GM19099 (cell line): Measurements from ENCODE around the gene DMRT1.

ENCODE experiments used
- POLR2A ChIP-seq: IDR thresholded peaks from 3 replicates; pipeline ENCODE4 v1.6.1; 2011; ENCODE audit warnings: low read depth; ENCODE audit not compliant: insufficient read length; ENCODE audit errors: extremely low read depth

Gene DMRT1

DNA sequence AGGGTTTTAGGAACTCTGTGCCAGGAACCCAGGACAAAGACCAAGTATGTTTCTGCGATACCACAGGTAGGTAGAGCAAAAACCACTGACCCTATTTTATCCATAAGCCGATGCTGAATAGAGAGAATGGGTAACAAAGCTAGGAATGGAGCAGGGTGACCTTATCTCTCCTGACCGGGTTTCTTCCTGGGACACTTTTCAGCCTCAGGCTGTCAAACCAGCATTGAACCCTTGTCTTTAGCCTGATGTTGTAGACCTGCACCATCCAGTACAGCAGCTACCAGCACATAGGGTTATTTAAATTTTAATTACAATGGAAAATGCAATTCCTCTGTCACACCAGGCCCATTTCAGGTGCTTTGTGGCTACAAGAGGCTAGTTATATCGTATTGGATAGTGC, 91.9 kb downstream of the DMRT1 start:
- TF ChIP-seq POLR2A, result no peak

DNA sequence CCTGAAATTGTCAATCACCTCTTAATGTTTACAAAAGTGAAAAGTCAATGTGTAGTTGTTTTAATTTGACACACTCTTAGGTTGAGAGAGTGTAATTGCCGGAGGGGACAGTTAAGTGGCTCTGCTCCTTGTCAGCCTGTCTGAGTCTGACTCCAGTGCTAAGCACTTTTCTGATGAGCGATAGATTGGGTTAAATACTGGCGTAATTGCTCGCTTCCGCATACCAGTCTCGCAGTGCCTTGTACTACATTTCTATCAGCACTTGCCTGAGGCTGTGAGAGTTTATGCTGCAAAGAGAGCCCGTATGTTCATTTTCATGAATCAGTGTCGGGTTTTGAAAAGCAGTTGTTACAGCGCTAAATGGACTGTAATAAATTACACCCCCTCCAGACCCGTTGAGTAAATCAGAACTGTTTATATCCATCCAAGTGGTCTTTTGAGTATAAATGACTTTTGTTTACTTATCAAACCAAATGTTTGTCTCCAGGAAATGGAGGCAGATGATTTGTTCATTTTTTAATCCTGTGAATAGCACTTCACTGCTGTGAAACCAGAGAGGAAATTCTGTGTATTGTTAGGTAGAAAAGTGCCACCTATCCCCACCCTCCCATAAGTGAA, 94.0 kb downstream of the DMRT1 start:
- TF ChIP-seq POLR2A, result no peak

DNA sequence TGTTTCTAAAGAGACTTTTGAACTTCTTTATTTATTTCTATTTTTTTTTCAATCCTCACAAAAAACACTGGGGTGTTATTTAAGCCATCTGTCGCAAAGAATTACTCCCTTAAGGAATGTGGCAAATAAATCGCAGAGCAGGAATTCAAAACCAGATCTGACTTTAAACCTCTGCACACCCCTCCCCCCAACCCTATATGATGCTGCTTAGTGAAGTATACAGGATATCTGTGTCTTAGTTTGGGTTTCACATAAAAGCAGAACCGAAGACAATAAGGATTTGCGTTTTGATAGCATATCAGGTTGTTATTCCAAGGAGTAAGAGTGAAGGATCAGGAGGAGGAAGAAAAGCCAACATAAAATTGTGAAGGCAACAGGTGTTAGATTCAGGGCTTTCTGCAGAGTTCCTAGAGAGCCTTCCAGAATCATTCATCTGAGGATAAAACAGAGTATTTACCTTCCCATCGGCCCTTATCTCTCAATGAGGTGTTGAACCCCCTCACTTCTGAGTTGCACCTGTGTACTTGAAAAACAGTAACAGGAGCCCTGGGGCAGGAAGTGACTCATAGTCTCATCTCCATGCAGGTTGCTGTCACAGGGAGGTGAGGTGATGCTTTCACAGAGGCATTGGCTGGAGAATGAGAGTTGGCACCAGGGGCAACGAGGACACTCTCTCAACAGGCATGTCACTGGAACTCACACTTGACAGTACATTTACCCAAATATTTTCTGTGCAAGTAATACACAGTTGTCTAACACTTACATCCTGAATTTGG, 101.5 kb downstream of the DMRT1 start:
- no peak for TF ChIP-seq POLR2A

DNA sequence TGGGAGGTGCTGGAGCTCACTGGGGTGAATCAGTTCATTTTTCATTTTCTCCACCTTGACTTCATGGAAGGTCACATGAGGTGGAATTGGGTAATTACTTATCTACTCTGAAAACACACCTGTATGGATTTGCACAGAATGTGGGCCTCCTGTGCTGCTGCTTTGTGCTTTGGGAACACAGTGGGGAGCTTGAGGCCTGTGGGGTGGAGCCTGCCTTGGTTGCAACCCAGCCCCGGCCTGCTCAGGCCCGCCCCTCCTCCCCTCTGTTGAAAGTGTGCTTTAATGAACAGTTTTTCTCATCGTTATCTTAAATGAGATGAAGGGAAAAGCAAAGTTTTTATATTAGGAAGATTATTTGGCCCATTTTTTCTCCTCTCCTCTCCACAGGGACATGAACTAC, 106.5 kb downstream of the DMRT1 start:
- no peak for TF ChIP-seq POLR2A

DNA sequence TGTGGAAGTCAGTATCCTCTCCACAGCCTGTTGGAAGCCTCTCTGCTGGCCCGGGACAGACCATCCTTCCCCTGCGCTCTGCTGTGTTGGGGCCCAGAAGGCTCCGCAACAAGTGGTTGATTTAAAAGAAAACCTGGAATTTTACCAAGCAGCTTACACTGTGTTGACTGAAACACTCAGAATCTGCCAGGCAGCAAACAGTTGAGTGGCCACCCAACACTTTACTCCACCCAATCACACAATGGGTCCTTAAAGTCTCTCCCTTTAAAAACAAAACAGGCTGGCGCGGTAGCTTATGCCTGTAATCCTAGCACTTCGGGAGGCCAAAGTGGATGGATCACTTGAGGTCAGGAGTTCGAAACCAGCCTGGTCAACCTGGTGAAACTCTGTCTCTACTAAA, 107.0 kb downstream of the DMRT1 start:
- no peak for TF ChIP-seq POLR2A

DNA sequence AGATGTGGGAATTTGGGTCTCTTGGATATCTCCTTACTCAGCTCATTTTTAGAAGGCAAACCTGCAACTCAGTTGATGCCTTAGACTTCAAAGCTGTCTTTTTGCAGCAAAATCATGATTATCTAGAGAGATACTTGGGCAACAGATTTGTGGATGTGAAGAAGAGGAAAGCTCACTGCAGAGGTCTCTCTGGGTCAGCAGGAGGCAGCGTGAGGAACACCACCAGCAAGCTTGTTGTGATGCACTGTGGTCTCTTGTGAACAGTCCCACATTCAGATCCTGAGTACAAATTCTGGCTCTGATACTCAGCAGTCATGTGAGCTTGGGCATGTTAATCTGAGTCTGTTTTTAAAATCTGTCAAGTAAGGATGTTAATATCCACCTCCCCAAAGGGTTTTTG, 108.6 kb downstream of the DMRT1 start:
- no peak for TF ChIP-seq POLR2A

DNA sequence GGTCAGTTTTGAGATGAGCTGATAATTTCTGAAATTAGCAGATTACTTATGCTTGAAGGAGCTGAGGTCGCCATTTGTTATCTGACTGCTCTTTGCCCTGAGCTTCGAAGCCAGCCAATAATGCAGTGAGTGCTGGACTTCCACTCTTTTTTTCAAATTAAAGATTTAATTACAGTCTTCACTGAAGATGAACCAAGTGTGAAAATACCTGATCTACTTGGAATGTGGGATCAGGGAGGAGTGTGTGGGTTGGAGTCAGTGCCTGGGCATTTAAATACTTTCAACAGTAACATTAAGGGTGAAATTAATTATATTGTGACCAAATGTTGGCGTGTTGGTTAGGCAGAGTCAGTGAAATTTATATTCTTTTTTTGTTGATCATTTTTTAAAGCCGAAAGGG, 111.0 kb downstream of the DMRT1 start:
- no peak for TF ChIP-seq POLR2A

DNA sequence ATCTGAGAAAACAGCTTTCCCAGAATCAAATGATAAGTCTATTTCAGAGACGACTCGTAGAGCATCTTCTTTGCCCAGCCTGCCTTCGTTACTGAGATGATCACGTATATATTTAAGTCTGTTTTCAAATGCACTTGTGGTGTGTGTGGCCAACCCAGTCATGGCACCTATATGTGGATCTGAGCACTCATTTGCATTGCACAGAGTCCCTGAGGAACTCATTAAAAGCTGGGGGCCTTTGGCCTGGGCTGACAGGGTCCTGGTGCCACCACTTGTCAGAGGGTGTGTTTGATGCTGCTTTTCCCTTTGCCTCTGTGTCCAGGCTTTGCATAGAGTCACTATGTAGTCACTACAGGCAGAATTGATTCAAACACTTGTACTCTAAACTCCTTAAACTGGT, 117.6 kb downstream of the DMRT1 start:
- TF ChIP-seq POLR2A, result no peak

DNA sequence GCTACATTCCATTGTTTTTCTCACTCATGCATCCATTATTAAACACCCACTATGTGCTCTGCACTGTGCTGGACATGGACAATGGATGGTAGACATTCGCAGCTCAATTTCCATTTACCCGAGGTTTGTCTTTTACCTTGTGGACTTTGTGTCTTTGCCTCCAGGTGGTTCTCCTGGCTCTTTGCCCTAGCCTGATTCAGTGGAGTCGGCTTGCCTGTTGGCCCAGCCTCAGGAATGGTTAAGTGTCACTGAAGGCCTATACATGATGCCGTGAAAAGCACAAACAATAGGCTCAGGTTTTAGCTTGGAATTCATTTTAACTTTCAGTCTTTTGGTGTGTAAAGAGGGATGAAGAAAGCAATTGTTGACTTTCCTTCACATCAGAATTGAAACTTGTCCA, 118.4 kb downstream of the DMRT1 start:
- no peak for TF ChIP-seq POLR2A

DNA sequence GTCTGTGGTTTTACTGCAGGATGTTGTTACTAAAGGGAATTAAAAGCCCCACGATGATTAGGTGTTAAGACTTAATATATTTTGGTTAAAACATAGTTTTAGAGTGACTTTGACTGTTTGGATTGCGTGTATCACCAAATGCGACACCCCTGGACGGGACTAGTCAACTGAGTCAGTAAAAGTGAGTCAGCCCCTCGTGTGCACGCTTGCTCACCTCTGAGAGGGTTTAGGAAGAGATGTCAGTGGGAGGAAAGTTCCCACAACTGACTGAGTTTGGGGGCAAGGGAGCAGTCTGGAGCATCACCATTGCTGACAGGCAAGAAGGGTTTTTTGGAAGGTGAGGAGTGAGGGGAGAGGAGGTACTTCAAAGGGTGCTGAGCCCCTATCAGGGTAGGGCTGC, 120.5 kb downstream of the DMRT1 start:
- no peak for TF ChIP-seq POLR2A

DNA sequence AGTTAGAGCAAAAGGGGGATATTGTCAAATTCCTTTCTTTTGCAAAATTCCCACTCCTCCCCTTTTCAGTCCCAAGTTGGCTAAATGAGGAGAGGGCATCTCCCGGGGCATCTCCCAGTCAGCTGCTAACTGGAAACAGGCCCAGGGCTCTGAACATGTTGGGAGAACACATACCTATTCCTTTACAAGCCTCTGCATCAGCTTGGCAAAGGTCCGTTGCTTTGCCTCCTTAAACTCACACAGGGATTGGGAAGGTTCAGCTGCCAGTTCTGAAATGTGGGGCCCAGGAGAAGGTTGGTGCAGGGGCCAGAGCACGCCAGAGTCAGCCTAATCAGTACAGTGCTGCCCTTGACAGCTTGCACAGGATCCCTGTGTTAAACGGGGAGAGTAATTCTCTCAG, 124.0 kb downstream of the DMRT1 start:
- no peak for TF ChIP-seq POLR2A

DNA sequence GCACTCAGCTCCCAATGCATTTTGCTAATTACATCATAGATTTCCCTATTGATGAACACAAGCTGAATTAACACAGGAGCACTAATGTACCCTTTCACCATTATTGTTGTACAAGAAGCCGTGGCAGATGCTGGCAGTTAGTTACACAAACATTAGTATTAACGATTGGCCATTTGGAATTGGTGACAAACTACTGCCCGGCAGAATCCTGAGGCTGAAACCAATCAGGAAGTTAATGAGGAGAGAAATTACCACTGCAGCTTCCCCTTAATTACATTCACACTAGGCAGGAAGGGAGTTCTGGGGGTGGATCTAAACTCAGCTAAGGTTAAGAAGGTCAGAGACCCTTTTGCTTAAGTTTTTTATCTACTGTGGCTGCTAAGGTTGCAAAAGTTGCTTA, 125.4 kb downstream of the DMRT1 start:
- no peak for TF ChIP-seq POLR2A

DNA sequence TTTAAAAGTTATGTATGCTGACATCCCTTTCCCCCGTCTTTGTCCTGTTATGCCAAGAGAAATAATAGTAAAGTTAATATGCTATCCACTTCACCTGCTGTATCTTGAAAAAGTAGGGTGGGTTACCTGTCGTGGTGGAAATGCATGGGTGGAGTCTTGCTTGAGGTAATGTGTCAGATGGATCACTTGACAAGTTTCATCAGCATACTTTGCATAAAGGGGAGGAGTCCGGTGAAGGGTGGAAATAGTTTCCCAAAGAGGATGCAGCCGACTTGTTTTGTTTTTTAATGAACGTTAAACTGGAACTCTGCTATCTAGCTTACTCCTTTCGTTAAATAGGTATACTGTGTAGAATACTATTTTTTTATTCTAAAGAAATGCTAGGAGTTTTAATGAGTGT, 125.9 kb downstream of the DMRT1 start:
- TF ChIP-seq POLR2A, result no peak

DNA sequence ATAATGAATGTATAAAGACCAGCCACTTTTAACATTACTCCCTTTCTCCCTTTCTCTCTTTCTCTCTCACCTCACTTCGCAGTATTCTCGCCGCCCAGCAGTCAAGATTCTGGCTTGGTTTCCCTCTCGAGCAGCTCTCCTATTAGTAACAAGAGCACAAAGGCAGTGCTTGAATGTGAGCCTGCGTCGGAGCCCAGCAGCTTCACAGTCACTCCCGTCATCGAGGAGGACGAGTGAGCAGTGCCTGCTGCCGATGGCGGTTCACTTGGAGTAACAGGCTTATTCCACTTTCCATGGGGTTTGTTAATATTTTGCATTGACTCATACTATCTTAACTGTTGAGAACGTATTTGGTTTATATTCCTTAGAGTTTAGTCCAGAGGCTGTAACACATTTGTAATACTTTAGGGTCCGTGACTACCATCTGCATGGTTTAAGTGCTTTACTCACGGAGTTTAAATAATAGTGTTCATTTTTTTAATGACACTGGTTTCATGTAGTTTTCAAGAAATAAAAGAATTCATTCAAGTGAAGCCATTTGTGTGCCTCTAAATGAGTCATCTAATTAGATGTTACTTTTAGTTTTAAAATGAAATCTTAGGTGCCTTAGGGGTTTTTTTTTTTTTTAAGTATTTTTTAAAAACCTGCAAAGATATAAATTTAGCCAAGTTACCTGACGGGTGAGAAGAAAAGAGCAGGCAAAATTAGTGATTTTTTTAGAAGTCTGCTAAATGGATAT, 126.6 kb downstream of the DMRT1 start:
- no peak for TF ChIP-seq POLR2A

DNA sequence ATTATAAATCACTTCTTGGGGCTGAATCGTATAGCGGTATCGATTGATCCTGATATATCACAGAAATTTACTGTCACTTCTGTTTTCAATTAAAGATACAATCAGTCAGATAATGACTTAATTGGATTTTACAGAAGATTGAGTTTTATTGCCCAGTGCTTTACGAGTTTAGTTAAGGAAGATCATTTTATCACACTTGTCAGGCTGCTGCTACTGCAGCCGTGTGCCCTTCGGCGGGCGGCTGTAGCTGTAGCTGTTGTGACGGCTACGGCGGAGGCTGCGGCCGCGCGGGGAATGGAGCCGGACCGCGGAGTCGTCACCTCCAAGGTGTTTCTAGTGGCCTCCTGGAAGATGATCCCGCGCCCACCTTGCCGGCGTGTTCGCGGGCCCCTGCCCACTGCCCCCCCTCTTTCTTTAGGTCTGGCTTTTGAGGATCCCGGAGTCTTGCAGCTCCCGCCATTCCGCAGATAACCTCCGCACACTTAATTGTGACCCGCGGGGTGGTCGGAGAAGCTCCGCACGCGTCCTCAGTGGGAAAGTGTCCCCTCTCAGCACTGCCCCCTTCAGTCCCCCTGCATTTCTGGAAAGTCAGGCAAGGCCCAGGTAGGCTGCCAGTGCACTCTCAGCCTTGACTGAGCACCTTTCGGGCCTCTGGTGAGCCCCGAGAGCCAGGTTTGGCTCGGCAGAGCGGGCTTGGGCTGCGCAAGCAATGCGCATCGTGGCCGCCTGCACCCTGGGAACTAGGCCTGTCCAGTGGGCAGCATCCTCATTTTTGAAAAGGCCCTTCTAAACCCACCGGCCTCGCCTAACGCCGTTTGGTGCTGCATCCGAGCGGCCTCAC, 128.0 kb downstream of the DMRT1 start:
- TF ChIP-seq POLR2A, result no peak
